Fibroblast of the conjunctiva (primary cell): ENCODE results near the gene TWSG1.
"Not testable (repeated sequence)": the region's sequence is repeated elsewhere in the genome, so short reads cannot be mapped to it uniquely, and the experiment has no call there.

Source experiments
- DNase-seq: peaks from one replicate; pipeline ENCODE4 v3.0.0-alpha.2; 2010; ENCODE audit warnings: low read depth

The TWSG1 gene

DNA sequence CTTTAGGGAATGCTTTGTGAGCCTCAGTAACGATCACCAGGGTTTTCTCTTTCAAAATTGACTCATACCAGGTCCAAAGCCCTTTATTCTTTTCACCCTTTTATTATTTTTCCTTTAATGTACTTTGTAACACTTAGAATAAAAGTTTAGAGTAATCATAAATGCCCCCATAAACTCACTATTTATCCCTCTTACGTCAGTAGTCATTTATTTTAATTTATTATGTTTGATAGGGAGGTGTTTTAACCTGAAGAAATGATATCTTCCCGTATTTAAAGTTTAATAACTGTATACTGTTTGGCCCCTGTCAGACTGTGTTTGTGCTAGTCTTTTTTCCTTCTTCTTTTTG lies 1.1 kb downstream of the TWSG1 start:
- DNase-seq = no peak

DNA sequence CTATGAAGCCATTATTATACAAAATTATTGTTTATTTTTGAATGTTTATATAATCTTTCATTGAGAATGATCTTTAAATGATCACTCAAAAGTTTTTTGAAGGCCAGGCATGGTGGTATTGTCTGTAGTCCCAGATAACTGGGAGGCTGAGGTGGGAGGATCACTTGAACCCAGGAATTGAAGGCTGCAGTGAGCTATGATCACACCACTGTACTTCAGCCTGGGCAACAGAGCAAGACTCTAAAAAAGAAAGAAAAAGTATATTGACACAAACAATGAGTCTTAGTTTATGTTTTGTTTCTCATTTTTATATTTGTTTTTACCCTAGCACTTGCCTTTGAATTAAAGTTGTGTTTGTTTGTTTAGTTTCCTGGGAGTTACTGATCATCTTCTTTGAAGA lies 2.3 kb downstream of the TWSG1 start:
- DNase-seq = no peak

DNA sequence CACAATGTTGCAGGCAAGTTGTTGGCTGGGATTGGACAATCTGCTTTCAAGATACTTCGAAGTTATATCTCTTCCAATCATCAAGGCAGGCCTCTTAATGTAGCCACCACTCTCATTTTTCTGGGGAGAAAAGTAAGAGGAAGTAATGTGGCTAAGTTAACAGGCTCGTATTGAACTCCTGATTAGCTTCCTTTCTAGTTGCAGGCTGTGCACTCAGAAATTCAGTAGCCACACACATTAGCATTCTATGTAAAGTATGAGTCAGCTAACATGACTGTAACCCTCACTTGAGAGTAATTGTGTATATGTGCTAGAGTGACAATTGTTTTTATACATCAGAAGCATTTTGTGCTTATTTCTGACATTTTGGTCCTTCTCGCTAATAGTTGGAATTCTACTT lies 3.3 kb downstream of the TWSG1 start:
- DNase-seq = no peak

DNA sequence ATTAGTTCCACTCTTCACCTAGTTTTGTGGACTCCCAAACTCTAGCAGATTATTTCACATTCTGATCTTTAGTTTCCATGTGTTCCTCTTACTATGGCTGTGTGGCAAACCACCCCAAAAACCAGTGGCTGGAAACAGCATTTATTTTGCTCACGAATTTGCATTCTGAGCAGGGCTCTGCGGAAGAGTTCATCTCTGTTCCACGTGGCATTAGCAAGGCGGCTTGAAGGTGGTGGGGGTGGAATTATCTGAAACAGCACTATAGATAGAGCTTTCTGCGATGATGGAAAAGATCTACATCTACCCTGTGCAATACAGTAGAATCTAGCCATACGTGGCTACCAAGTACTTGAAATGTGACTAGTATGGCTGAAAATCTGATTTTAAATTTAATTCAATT lies 5.9 kb downstream of the TWSG1 start:
- no peak for DNase-seq

DNA sequence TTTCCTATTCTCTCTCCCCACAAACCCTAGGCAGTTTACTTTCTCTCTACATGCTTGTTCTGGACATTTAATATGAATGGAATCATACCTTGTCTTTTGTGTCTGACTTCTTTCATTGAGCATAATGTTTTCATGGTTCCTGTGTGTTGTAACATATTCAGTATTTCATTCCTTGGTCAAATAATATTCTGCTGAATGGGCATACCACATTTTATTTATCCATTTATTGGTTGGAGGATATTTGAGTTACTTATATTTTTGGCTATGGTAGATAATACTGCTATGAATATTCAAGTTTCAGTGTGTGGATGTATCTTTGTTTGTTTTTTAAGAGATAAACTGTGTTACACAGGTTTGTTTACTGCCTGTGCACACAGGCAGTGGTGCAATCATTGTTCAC lies 9.0 kb downstream of the TWSG1 start:
- no peak for DNase-seq

DNA sequence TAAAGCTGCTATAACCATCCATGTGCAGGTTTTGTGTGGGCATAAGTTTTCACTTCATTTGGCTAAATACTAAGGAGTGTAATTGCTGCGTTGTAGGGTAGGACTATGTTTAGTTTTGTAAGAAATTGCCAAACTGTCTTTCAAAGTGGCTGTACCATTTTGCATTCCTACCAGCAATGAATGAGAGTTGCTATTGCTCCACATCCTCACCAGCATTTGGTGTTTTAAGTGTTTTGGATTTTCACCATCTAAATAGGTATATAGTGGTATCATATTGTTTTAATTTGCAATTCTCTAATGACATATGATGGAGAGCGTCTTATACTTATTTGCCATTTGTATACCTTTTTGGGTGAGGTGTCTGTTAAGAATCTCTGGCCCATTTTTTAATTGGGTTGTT lies 12.2 kb downstream of the TWSG1 start:
- DNase-seq = no peak

DNA sequence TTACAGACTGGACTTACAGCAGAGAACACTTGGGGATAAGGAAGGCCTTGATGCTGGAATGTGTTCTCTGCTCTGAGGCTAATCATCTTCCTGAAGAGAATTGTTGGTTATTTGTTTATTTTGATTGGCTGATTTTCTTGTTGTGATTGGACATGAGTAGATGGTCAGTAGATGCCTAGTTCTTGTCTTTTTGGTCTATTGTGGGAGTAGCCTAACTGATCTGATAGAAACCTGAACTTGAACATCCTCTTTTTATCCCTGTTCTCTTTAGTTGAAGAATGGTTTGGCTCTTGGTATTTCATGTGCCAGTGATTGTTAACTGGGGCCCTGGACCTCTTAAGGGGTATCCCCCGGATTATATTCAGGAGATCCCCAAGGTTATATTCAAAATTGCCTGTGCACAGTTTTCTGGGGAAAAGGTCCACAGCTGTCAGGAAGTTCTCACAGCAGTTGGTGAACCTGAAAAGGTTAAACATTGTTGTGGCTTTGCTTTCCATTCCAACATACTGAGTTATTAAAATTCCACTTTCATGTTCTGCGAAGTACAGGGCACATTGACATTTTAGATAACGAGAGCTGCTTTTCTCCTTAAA lies 13.6 kb downstream of the TWSG1 start:
- no peak for DNase-seq

DNA sequence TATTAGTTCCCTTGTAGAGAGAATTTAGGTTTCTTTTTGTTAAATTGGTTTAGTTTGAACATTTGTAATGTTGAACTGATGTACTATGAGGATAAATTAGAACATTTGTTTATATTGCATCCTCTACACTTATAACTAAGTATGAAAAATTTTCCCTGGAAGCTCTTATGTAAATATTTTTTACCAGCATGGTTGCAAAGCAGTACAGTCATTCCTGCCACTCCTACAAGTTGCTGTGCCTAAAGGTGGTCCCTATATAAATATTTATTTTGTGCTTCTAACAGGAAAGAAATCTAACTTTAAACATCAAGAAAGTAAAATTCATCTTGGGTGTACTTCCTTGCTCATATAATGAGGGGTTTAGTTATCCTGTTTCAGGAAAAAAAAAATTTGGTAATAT lies 14.2 kb downstream of the TWSG1 start:
- DNase-seq = no peak

DNA sequence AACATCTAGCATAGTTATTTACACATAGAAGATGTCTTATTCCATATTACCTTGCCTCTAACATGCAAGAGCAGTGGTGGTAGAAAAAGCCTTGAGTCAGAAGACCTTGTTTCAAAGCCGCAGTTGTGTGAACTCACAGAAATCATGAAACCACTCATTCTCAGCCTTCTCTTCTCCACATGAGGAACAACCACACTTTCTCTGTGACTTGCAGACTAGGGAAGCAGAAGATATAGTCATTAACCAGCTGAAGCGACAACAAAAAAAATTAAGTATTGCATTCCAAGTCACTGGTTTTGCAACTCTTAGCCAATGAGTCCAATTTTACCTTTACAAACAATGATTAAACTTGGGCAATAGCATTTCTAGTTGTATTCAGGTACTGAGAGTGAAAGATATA lies 19.0 kb downstream of the TWSG1 start:
- no peak for DNase-seq

DNA sequence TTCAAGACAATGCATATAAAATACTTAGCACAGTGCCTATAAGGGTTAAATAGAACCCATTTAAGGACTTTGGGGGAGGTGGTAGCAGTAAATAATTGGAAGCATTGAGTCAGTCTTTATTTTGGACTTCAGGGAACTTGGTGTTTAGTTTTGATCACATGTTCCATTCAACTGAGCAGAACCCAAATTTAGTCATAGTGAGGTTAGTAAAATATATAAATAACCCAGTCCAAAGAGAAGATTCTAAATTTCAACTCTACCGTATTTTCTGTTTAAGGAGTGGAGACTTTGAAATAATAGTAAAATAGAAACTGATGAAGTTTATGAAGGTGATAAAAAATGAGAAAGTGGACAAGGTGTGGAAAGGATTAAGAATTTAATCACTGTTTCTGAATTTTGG lies 19.7 kb downstream of the TWSG1 start:
- no peak for DNase-seq

DNA sequence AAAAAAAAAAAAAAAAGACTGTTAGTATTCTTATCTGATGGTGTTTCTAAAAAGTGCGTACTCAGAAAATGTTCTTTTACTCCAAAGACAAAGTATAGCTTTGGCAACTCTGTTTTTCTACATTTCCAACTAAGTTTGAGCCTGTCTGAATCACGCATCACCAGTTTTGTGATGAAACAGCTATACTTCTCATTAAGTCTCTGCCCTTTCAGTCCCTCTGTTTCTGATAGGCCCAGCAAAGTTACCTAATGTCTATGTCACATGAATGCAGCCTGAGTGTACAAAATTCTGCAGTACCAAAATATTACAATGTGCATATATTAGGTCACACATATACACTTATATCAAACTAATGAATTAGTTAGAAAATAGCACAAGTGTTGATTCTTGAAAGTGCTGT lies 22.4 kb downstream of the TWSG1 start:
- DNase-seq = no peak

DNA sequence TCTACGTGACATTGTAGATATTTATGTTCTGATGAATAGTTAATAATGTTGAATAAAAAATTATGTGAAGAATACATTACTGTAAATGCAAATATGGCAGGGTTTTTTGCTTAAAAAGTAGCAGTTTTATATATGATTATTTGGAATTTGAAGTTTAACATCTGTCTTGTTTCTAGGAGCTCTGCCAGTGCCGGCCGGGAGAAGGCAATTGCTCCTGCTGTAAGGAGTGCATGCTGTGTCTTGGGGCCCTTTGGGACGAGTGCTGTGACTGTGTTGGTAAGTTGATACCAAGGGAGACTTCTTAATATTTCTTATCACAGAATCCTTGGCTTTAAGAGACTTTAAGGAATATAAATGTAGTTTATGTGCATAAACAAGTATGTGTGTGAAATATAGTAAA lies 25.2 kb downstream of the TWSG1 start:
- no peak for DNase-seq

DNA sequence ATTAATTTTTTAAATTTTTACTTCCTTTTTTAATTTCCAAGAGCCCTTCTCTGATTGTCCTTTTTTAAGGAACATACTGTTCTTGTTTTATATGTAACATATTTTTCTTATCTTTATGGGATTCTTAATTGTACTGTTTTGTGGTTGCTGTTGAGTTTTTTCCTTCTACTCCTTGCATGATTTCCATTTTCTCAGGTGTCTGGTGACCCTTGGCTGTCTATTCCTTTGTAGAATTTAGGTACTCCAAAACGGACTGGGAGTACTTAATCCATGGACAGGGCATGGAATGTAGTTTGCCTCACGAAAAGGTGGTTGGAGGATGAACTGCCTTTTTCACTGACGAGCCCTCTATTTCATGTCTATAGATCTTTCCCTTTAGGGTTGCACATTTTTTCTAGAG lies 26.6 kb downstream of the TWSG1 start:
- DNase-seq = no peak

DNA sequence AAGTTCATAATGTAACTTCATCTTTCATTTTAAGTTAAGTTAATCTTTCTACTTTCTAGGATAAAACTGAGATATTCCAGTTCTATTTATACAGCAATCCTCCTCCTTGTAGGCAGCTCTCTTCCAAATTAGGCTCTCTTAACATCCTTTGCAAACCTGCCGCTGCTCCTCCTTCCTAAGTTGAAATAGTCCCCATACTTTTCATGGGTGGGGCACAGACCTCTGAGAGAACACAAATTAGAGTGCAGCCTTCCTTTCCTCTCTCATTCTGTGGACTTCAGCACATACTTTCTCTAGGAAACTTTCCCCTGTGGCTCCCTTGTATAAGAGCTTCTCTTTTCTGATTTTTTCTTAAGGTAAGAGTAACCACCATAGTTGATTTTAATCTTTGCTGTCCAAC lies 28.3 kb downstream of the TWSG1 start:
- DNase-seq = no peak

DNA sequence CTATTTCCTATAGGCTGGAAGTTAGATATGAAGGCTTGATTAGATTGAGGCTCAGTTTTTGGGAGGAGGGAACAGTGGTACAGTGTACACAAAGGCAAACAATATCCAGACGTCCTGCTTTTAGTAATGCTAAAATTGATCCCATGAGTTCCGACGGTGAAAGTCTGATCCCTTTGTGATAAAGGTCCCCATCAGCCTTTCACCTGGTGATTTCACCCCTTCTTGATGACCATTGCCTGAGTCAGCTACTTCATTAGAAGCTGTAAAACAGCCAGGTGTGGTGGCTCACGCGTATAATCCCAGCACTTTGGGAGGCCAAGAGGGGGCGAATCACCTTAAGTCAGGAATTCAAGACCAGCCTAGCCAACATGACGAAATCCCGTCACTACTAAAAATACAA lies 29.7 kb downstream of the TWSG1 start:
- no peak for DNase-seq

DNA sequence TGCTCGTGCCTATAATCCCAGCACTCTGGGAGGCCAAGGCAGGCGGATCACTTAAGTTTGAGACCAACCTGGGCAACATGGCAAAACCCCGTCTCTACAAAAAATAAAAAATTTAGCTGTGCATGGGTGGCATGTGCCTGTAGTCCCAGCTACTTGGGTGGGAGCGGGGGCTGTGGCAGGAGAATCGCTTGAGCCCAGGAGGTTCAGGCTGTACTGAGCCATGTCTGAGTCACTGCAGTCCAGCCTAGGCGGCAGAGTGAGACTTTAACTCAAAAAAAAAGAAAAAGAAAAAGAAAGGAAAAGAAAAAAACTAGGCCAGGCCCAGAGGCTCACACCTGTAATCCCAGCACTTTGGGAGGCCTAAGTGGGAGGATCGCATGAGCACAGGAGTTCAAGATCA lies 30.8 kb downstream of the TWSG1 start:
- no peak for DNase-seq

DNA sequence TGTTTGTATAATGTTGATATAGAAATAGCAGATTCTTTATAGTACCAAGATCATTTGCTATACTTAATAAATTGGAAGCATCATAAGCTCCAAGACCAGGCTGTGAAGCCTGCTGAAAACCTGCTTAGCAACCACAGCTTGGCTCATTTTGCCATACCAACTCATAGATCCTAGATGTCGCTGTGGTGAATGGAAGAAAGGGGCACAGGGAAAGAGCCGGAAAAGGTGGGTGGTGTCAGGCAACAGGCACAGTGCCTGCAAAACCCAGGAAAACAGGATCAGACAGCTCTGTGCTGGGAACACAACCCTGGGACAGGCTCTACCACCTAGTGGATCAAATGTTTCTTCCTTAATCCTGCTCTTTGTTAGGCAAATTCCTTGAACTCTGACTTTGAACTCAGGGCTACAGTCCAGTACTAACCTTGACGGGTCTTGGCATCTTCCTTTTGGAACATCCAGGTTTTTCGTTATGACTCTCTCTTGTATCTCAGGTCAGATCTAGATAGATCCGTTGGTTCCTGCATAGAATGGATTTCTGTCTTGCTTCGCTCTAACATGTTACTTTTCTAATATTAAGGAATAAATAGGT lies 31.6 kb downstream of the TWSG1 start:
- DNase-seq = no peak

DNA sequence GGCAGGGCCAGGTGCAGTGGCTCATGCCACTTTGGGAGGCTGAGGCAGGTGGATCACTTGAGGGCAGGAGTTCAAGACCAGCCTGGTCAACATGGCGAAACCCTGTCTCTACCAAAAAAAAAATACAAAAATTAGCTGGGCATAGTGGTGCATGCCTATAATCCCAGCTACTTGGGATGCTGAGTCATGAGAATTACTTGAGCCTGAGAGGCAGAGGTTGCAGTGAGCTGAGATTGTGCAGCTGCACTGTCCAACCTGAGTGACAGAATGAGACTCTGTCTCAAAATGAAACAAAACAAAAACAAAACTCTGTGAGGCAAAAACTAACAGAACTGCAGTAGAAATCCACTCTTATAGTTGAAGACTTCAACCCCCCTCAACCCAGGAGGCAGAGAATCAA lies 38.7 kb downstream of the TWSG1 start:
- not testable (repeated sequence) for DNase-seq

DNA sequence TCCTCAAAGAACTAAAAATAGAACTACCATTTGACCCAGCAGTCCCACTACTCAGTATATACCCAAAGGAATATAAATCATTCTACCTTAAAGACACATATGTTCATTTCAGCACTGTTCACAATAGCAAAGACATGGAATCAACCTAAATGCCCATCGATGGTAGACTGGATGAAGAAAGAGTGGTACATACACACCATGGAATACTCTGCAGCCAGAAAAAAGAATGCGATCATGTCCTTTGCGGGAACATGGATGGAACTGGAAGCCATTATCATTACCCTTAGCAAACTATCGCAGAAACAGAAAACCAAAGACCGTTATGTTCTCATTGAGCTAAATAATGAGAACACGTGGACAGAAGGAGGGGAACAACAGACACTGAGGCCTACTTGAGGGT lies 44.5 kb downstream of the TWSG1 start:
- no peak for DNase-seq

DNA sequence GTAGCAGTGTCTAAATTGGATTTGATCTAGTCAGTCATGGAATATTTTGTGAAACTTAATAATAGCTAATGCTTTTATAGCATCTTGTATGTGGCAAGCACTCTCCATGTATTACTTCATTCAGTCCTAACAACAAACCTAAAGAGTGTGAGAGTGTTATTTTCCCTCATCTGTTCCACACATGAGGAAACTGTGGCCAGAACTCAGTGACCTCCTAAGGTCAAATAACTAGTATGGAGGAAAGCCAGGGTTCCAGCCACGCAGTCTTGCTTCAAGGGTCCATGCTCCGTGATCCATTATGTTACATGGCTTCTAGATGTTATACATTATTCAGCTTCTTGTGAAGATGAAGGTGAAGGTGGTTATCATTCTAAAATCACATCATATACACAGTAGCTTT lies 45.5 kb downstream of the TWSG1 start:
- peak; percentile 38 for DNase-seq

DNA sequence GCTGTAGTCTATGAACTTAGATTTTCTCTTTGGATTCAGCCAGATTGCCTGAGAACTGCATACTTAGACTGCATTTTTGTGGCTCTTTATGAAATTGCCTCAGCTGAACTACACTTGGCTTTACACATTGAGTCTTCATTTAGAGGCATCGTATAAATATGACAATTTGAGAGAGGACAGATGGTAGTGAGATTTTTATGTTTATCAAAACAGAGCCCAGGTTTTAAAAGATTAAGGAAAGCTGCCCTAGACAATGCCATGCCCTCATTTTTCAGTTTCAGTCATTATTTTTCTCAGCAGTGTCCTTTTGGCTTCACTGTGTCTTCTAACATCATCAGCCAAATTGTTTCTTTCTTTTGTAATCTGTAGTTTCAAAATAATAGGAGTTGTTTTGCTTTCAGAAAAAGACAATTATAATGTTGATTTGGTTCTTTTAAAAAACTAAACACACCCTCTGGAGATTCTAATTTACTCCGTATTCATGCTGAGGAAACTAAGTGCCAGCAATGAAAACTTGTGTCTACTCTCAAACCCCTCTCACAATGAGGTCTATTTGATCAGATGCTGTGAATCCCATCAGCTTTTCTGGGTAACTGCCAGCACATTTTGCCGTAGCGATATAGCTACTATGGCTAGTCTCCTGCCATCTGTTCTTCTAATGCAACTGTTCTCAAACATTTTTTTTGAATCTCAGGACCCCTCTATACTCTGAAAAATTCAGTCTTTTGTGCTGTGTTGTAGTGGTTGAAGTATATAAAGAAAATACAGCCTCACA lies 46.2 kb downstream of the TWSG1 start:
- peak; percentile 13 for DNase-seq

DNA sequence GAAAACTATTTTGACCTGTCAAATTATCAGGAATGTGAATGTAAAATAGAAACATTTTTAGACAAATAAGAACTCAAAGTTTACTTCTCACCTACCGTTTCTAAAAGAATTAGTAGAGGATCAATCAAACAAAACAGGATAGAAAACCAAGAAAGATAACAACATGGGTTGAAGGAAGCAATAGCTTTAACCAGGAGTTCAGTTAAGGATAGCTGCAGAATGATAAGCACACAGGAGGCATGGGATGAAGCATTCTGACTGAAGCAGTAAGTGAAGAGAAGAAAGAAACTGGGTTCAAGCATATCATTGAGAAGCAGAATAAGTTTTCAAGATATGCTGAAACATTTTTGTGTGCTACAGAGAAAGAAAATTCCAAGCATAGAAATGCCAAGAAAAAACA lies 52.3 kb downstream of the TWSG1 start:
- DNase-seq = no peak

DNA sequence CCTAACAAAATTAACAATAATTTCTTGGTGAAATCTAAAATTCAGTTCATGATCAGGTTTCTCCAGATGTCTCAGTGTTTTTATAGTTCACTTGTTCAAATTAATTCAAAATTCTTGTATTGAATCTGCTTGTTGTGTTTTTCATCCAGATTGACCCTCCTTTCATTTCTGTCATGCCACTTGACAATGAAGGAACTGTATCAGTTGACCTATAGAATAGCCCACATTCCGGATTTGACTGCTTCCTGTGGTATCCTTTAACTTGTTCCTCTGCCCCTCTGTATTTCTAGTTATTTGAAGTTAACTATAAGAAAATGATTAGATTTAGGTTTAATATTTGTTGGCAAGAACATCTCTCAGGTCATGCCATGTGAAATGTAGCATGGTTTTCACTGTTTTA lies 53.3 kb downstream of the TWSG1 start:
- DNase-seq = no peak

DNA sequence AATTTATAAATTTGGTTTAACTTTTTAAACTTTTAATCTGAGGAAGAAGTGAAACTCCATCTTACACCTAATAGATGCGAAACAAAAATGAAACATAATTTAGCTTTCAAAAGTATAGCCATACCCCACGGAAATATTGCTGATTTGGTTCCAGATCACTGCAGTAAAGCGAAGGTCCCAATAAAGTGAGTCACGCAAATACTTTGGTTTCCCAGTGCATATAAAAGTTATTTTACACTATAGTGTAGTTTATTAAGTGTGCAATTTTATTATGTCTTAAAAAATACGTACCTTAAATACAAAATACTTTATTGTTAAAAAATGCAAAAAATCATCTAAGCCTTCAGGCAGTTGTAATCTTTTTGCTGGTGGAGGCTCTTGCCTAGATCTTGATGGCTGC lies 55.1 kb downstream of the TWSG1 start:
- no peak for DNase-seq
